CD4-positive, alpha-beta T cell treated with Interleukin-21 for 1 hour (primary cell): ENCODE measurements around the gene P3H3.

ENCODE experiments used
- DNase-seq: peaks from one replicate; pipeline ENCODE4 v3.0.0-alpha.2; 2020

P3H3 gene

DNA sequence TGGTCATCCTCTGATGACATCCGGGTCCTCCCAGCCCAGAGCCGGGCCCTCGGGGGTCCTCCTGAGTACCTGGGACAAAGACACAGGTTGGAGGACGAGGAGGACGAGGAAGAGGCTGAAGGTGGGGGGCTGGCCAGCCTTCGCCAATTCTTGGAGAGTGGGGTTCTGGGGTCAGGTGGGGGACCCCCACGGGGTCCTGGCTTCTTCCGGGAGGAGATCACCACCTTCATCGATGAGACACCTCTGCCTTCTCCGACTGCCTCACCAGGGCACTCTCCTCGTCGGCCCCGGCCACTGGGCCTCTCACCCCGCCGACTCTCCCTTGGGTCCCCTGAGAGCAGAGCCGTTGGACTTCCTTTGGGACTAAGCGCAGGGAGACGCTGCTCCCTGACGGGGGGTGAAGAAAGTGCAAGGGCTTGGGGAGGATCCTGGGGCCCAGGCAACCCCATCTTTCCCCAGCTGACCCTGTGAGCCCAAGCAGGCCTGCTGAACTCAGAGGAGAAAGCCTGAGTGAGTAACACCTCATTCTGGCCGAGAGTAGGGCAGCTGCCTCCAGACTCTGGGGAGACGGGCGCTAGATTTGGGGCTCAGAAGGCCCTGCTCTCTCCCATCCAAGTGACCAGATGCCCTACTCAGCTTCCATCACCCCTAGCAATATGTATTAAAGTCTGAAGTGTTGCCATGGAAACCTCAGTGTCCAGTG lies 1.3 kb upstream of the P3H3 start:
- no peak for DNase-seq

DNA sequence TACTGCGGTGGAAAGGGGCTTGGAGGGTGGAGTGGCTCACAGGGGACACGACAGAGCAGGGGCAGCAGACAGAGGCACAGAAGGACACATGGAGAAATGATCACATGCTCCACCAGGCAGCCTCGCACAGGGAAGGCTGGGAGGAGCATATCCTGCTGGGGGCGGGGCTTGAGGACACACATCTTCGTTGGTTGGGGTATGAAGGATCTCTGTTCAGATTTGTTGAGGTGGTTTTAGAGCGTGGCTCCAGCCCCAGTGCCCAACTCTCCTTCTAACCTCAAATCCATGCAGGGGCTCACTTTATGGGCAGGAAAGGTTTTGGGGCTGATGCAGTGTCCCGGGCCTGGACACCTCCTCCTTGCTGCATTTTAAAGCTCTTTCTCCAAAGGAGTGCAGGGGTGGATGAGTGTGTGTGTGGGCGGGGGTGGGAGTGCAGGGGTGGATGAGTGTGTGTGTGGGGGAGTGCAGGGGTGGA lies 733 bp upstream of the P3H3 start:
- peak; percentile 39 for DNase-seq

GRCh38 chr12:6828781-6829535 lies 751 bp downstream of the P3H3 start:
- peak; percentile 35 for DNase-seq

DNA sequence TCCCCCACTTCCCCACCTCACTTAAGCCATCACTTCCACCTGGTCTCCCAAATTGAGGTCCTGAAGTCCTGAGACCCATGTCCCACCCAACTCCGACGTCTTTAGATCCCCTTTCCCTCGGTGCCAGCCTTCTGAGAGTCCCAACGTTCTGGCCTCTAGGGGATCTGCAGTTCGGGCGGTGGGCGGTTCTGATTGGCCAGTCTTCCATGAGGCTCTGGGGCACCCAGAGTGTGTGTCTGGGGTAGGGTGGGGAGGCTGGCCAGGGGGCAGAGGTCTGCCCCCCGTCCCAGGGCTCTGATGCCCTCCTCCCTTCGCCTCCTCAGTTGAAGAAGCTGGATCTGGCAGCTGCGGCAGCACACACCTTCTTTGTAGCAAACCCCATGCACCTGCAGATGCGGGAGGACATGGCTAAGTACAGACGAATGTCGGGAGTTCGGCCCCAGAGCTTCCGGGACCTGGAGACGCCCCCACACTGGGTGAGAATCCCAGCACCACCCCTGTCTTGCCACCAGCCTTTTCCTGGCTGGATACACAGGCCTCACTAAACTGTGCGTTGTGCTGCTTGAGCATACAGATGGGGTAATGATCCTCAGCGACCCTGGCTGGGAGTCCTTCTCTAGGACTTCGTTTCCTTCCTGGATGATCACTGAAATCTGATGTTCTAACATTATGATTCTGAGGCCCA lies 1.5 kb downstream of the P3H3 start:
- no peak for DNase-seq

GRCh38 chr12:6830286-6830890 lies 2.2 kb downstream of the P3H3 start:
- DNase-seq: no peak

DNA sequence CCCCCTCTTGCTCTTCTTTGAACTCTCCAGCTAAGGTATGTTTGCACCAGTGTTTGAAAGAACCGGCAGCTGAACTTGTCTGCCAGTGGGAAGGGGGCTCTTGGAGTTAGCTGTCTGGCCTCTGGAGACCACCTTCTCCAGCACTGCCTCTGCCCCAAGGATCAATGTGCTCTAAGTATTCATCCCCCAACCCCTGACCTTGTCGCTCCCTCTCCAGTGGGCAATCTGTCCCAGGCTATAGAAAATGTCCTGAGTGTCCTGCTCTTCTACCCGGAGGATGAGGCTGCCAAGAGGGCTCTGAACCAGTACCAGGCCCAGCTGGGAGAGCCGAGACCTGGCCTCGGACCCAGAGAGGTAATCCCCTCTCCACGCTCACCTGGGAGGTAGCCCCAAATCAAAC lies 2.8 kb downstream of the P3H3 start:
- DNase-seq: no peak

DNA sequence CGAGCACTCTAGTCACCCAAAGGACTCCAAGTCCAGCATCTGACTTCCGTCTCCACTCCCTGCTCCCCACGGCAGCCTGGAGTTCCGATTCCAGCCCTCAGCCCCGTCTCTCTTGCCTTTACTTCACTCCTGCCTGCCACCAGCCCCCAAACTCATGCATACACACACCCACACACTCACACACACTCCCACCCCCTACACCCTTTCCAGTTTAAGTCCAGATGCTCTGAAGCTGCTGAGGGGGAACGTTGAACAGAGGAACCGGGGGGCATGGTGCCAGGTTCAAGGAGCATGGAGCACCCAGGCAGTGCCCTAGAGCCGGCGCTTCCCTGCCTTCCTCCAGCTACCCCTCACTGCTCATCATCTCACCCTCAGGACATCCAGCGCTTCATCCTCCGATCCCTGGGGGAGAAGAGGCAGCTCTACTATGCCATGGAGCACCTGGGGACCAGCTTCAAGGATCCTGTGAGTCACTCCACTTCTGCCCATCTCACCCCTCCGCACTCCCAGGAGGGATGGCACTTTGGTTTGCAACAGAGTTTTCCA lies 3.3 kb downstream of the P3H3 start:
- no peak for DNase-seq

GRCh38 chr12:6832125-6832524 lies 3.9 kb downstream of the P3H3 start:
- no peak for DNase-seq

GRCh38 chr12:6833189-6833890 lies 5.1 kb downstream of the P3H3 start:
- DNase-seq: no peak

- DNase-seq: no peak
These were observed 6.0 kb downstream of the P3H3 start for GRCh38 chr12:6834254-6834653.

GRCh38 chr12:6834873-6835272 lies 6.7 kb downstream of the P3H3 start:
- no peak for DNase-seq

DNA sequence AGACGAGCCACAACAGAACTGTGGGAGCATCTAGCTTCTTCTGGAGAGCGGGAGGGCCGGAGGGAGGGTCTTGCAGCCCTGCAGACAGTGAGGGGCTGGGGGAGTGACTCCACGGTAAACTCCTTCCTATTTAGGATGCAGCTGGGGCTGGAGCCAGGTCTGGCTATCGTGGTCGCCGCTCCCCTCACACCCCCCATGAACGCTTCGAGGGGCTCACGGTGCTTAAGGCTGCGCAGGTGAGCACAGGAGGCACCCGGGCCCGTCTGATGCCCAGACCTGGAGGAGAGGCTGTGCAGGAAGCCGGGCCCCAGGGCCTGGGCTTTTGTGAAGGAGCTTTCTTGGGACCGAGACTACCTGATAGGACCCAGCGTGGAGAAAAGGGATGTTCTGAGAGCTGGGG lies 8.6 kb downstream of the P3H3 start:
- no peak for DNase-seq

- no peak for DNase-seq
These were observed 9.3 kb downstream of the P3H3 start for GRCh38 chr12:6837370-6838060.

DNA sequence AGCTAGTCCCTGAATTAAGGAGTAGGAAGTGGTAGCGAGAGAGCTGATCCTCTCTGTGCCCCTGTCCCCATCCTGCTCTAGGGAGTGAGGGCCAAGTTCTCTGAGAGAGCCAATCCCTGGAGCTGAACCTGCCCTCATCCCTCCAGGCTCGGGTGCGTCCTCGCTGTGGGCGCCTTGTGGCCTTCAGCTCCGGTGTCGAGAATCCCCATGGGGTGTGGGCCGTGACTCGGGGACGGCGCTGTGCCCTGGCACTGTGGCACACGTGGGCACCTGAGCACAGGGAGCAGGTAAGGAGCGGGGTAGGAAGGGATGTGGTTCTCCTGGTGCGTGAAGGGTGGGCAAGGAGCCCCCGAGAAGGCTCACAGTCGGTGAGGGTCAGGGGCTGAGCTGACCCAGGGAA lies 10.6 kb downstream of the P3H3 start:
- DNase-seq: no peak

DNA sequence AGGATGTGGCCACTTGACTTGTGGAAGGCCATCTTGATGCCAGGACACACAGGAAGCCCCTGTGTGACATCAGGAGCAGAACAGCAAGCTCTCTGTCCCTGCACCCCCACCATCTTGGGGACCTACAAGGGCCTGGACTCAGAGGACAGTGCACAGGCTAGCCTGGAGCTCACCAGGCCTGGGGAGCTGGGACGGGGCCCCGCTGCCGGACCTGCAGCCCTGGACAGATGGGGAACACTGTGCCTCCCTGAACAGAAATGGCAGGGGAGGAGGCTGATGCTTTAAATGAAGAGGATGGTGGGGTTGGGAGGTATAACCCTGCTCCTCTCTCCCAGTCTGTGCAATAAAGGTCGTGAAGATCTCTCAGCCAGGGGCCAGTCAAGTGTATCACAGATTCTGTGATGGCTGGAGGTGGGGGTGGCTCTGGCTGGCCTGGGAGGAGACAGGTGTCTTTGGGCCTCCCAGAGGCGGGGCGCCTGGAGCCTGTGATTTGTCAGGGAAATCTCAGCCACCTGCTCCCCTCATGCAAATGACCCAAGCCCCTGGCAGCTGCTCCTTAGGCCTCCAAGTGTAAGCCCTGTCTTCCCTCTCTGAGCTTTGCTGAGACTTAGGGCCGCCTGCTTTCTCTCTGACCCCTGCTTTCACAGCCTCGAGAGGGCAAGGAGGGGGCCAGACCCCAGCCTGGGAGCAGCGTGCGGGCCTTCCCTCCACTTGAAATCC lies 11.4 kb downstream of the P3H3 start:
- no peak for DNase-seq

GRCh38 chr12:6840330-6840729 lies 12.1 kb downstream of the P3H3 start:
- no peak for DNase-seq

DNA sequence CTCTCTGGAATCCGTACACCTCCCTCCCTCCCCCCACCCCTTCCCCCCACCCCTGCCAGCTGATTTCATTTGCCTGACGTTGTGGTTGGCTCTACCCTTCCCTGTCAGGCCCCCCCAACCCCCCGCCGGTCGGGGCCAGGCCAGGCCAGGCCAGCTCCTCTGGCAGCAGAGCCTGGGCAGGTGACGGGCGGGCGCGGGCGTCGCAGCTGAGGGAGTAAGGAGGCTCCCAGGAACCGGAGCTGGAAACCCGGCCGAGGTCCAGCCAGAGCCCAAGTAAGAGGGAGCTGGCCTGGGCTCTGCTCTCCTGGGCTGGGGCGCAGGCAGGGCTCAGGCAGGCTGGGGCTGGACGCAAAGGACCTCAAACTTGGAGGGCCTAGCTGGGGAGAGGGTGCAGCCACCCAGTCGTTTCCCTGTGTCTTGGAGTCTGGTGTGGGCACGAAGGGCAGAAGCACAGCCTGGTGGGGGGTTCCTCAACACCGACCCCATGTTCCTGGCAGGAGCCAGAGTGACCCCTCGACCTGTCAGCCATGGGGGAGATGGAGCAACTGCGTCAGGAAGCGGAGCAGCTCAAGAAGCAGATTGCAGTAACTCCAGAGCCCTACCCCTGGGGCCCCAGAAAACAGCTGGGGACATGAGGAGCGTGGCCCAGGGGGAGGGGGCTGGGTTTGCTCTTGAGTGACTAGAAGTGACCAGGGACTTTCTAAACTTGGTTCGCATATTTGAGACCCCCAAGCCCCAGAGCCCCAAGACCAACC lies 12.7 kb downstream of the P3H3 start, which contains the start of gene GNB3:
GNB3 (plus strand) TSS at position 165 of the 755 bp plus-strand sequence; CDS start at position 528, 363 bp downstream.
- no peak for DNase-seq

DNA sequence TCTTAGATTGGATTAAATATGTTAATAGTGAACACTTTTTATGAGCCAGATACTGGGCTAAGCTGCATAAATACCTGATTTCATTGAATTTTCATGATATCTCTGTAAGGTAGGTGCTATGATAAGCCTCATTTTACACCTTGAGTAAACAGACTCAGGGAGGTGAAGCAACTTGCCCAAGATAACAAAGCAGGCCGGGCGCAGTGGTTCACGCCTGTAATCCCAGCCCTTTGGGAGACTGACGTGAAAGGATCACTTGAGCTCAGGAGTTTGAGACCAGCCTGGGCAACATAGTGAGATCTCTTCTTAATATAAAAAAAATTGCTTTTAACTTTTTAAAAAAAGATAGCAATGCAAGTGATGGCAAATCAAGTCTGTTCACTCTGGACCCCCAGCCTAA lies 13.9 kb downstream of the P3H3 start:
- no peak for DNase-seq

DNA sequence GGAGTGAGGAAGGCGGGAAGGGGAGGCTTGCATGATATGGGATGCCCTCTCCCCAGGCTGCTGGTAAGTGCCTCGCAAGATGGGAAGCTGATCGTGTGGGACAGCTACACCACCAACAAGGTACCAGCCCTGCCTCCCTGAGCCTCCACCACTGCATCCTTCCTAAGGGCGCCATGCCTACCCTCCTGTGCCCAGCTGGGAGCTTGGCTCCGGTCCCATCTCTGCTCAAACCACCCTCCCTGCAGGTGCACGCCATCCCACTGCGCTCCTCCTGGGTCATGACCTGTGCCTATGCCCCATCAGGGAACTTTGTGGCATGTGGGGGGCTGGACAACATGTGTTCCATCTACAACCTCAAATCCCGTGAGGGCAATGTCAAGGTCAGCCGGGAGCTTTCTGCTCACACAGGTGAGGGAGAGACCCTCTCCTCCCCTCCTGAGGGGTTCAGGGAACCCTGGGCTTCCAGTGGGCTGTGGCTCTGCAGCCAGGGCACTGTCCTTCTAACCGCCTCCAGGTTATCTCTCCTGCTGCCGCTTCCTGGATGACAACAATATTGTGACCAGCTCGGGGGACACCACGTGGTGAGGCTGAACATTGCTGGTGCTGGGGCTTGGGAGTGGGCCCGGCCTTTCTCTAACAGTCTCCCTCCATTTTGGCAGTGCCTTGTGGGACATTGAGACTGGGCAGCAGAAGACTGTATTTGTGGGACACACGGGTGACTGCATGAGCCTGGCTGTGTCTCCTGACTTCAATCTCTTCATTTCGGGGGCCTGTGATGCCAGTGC lies 15.1 kb downstream of the P3H3 start:
- DNase-seq: no peak
